Stimulated activated CD8-positive, alpha-beta memory T cell treated with anti-CD3 and anti-CD28 coated beads, Interleukin-12 subunit alpha, Interleukin-12 subunit beta, amount 100 ng/mL, for 1 hour (primary cell): ENCODE measurements around the gene ALKAL2.

ENCODE experiments used
- DNase-seq: peaks from one replicate; pipeline ENCODE4 v3.0.0-alpha.2; 2020; ENCODE audit warnings: low read depth

Gene ALKAL2

GRCh38 chr2:244547-244946 lies 43.3 kb downstream of the ALKAL2 start:
- DNase-seq, result no peak

- no peak for DNase-seq
These were observed 49.0 kb downstream of the ALKAL2 start for GRCh38 chr2:238869-239268.

GRCh38 chr2:238431-238830 lies 49.5 kb downstream of the ALKAL2 start:
- no peak for DNase-seq

GRCh38 chr2:237878-238277 lies 50.0 kb downstream of the ALKAL2 start:
- DNase-seq, result no peak

- DNase-seq, result no peak
These were observed 50.8 kb downstream of the ALKAL2 start for GRCh38 chr2:236993-237539.

- no peak for DNase-seq
These were observed 53.5 kb downstream of the ALKAL2 start for GRCh38 chr2:234421-234820.

GRCh38 chr2:233030-233429 lies 54.9 kb downstream of the ALKAL2 start:
- no peak for DNase-seq

GRCh38 chr2:231521-232185 lies 56.2 kb downstream of the ALKAL2 start:
- no peak for DNase-seq
